Transverse colon (tissue), 4 donors: ENCODE data around the gene CSGALNACT2. TPM values are rescaled to one million over a fixed set of nuclear protein-coding genes. Genes with fewer than 3 reads are reported as not detected.

ENCODE experiments used
- DNase-seq: peaks from one replicate; pipeline ENCODE4 v3.0.0-alpha.2; 2019
- H3K27ac ChIP-seq, 4 donors: fragments of 200-600 bp; sonication (generic); 2 replicates each; pipeline ENCODE4 v1.5.1; 2016 to 2018; ENCODE audit warnings: inconsistent platforms in 4 of 4
- H3K27me3 ChIP-seq: fragments of 200-600 bp; sonication (generic); 2 replicates; pipeline ENCODE4 v1.5.1; 2017; ENCODE audit warnings: inconsistent platforms
- H3K36me3 ChIP-seq, 4 donors: fragments of 200-600 bp; sonication (generic); 2 replicates each; pipeline ENCODE4 v1.5.1; 2017 to 2019; ENCODE audit warnings: inconsistent platforms in 4 of 4
- H3K4me1 ChIP-seq, 4 donors: fragments of 200-600 bp; sonication (generic); 2 replicates each; pipeline ENCODE4 v1.5.1; 2017 to 2020; ENCODE audit warnings: inconsistent platforms in 4 of 4
- H3K4me3 ChIP-seq, 4 donors: fragments of 200-600 bp; sonication (generic); 1 replicate in 1 of 4; 2 replicates in 3 of 4; pipeline versions ENCODE4 v1.5.1 to v1.6.1; 2017 to 2019; ENCODE audit warnings: inconsistent platforms in 4 of 4
- H3K9me3 ChIP-seq, 2 donors: fragments of 200-600 bp; sonication (generic); 2 replicates each; pipeline ENCODE4 v1.5.1; 2017 to 2019; ENCODE audit warnings: inconsistent platforms in 2 of 2
- CTCF ChIP-seq, 5 experiments: fragments of 200-600 bp in 3 of 5; fragments of 450-650 bp in 2 of 5; sonication (generic) in 3 of 5; IDR thresholded peaks; 1 replicate in 2 of 5; 2 replicates in 3 of 5; pipeline ENCODE4 v1.5.1; 2016 to 2017; ENCODE audit warnings: antibody characterized with exemption in 5 of 5, inconsistent platforms in 3 of 5, mild to moderate bottlenecking in 2 of 5, moderate library complexity in 1 of 5
- EP300 ChIP-seq: sonication (generic); formaldehyde crosslinking; IDR thresholded peaks from one replicate; pipeline ENCODE4 v1.6.1; 2017; ENCODE audit warnings: antibody characterized with exemption, low read depth
- POLR2A ChIP-seq: fragments of 450-650 bp; IDR thresholded peaks from one replicate; pipeline ENCODE4 v1.6.1; 2016; ENCODE audit warnings: antibody characterized with exemption, mild to moderate bottlenecking, moderate library complexity
- POLR2AphosphoS5 ChIP-seq, 3 donors: sonication (generic); formaldehyde crosslinking; IDR thresholded peaks; one replicate each; pipeline ENCODE4 v1.6.1; 2016; ENCODE audit warnings: antibody characterized with exemption in 3 of 3
- WGBS, 2 donors: methylation state at CpG; one replicate each; pipeline ENCODE4 v1.1.5; 2018; ENCODE audit warnings: low coverage in 1 of 2; 5-methylcytosine and 5-hydroxymethylcytosine counted together
- in situ Hi-C, 4 donors: fragments of 200-750 bp; cut with MboI; loops; one replicate each; pipeline versions ENCODE4 v1.15.0 to v1.15.1; 2017; ENCODE audit warnings: low sequenced_read_pairs in 3 of 4, low pct_ligation_motif_present in 1 of 4, low pct_unique_long_range_greater_than_20kb in 1 of 4
- intact Hi-C: fragments of 100-400 bp; cut with DNase I; formaldehyde crosslinking; loops from one replicate; pipeline ENCODE4 v1.15.1; 2023; ENCODE audit warnings: low total_unique reads
- total RNA-seq, 4 donors: library from RNA; depleted of rRNA; stranded (reverse); fragments of >200 nt; gene quantifications; one replicate each; pipeline ENCODE4 v1.1.0, GENCODE V29; 2016

Gene CSGALNACT2
- total RNA-seq, 4 donors from 2014 or later: 4.1 to 15.5 (median 10.9) TPM

- no peak for DNase-seq
- H3K27ac ChIP-seq: no peak overlapping the region
- H3K36me3 ChIP-seq: no peaks in the 10 kb centered on the region
- no peaks in the 10 kb centered on the region for H3K4me1 ChIP-seq
- WGBS, 2 donors: 77% methylated on average over 16 of the region's 17 CpGs; no CpG with 5 or more reads in 1 of the 2 donors
- H3K4me3 ChIP-seq: no peak overlapping the region
- H3K27me3 ChIP-seq: no peaks in the 10 kb centered on the region
- no peaks in the 10 kb centered on the region for H3K9me3 ChIP-seq
- intact Hi-C loops: no loop called here
- TF ChIP-seq EP300 (no peak), POLR2A (no peak), CTCF (IDR thresholded peaks at IDR 0.05) (no peak), POLR2AphosphoS5 (IDR thresholded peaks at IDR 0.05) (no peak)
- in situ Hi-C loops: loop anchor here in 1 of 4 donors (25.0 kb wide), 1 partner anchor 253 kb away; no protein-coding TSS in a partner anchor
Measured at GRCh38 chr10:43114743-43115611, 23.3 kb upstream of the CSGALNACT2 start.

- Histone ChIP-seq H3K4me1 (no peaks in the 10 kb centered on the region), H3K4me3 (no peak overlapping the region), H3K27me3 (no peaks in the 10 kb centered on the region)
Measured at GRCh38 chr10:43115881-43116595, 22.2 kb upstream of the CSGALNACT2 start.

GRCh38 chr10:43116596-43116995, 21.6 kb upstream of the CSGALNACT2 start:
- Histone ChIP-seq H3K4me1 (peaks cover 0 to 3% (median 0%) of the 10 kb centered on the region in 4 donors), H3K9me3 (no peaks in the 10 kb centered on the region), H3K27ac (no peak overlapping the region), H3K36me3 (no peaks in the 10 kb centered on the region), H3K4me3 (no peak overlapping the region), H3K27me3 (no peaks in the 10 kb centered on the region)
- intact Hi-C loops: no loop called here
- DNase-seq: no peak
- TF ChIP-seq CTCF (IDR thresholded peaks at IDR 0.05) (no peak), EP300 (no peak), POLR2AphosphoS5 (IDR thresholded peaks at IDR 0.05) (no peak), POLR2A (no peak)
- 82% methylated on average over 10 of the region's 10 CpGs; no CpG with 5 or more reads in 1 of the 2 donors for WGBS, 2 donors
- in situ Hi-C loops: loop anchor here in 1 of 4 donors (25.0 kb wide), 1 partner anchor 254 kb away; no protein-coding TSS in a partner anchor

More at GRCh38 chr10:43115881-43116595, 22.2 kb upstream of the CSGALNACT2 start:
- in situ Hi-C loops: loop anchor here in 1 of 4 donors (25.0 kb wide), 1 partner anchor 254 kb away; no protein-coding TSS in a partner anchor
- Histone ChIP-seq H3K27ac (no peak overlapping the region), H3K9me3 (no peaks in the 10 kb centered on the region), H3K36me3 (no peaks in the 10 kb centered on the region)
- no peak for DNase-seq
- WGBS, 2 donors: 91% methylated on average over 10 of the region's 10 CpGs; no CpG with 5 or more reads in 1 of the 2 donors
- intact Hi-C loops: no loop called here
- no peak for TF ChIP-seq CTCF (IDR thresholded peaks at IDR 0.05)
